DMS 273 (cell line): ENCODE measurements around the gene TANGO6.
A peak's percentile ranks its signal among the peaks of the same experiment; 100 is the strongest.
"Not testable (repeated sequence)": the region's sequence is repeated elsewhere in the genome, so short reads cannot be mapped to it uniquely, and the experiment has no call there.

Source experiments
- DNase-seq: peaks from one replicate; lab custom pipeline; 2025; ENCODE audit not compliant: unreplicated experiment; lab: John Stamatoyannopoulos, UW

Gene TANGO6

DNA sequence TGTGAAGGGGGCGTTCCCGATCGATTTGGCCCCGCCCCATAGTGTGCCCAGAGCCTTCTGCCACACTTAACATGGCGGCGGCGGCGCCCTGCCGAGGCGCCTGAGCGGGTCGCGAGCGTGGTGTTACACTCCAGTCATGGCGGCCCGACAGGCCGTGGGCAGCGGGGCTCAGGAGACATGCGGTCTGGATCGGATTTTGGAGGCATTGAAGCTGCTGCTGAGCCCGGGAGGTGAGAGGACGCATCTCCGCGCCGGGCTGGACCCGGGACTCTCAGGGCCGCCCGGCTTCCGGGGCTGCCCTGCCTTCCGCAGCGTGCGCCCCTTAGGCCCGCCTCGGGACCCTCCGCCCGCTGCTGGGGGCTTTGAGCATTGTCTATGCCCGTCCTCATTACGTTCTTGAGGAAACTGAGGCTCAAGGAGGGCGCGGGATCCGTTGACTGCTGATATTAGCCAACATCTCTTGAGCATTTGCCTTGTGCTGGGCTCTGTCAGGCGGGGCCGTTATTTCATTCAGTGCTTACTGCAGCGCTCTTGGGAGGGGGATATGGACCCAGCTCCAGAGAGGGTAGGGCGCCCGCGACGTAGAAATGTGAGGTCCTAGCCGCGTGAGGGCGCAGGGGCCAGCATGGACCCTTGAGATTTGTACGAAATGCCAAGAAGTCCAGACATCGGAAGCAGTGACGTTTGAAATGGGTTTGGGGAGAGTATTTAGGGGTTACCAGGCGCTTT lies at the start of gene TANGO6:
Gene TANGO6 (plus strand): TSS at position 50 of the 729 bp plus-strand sequence. CDS start 87 bp downstream, at position 137.
- peak; percentile 95 for DNase-seq

- DNase-seq: no peak
Observed at GRCh38 chr16:68798398-68798797, 44.9 kb upstream of the TANGO6 start.

- DNase-seq: peak; percentile 84
Observed at GRCh38 chr16:68800257-68800875, 43.0 kb upstream of the TANGO6 start.

GRCh38 chr16:68802190-68802589 lies 41.1 kb upstream of the TANGO6 start:
- DNase-seq: no peak

- DNase-seq: no peak
Observed at GRCh38 chr16:68806422-68806821, 36.9 kb upstream of the TANGO6 start.

DNA sequence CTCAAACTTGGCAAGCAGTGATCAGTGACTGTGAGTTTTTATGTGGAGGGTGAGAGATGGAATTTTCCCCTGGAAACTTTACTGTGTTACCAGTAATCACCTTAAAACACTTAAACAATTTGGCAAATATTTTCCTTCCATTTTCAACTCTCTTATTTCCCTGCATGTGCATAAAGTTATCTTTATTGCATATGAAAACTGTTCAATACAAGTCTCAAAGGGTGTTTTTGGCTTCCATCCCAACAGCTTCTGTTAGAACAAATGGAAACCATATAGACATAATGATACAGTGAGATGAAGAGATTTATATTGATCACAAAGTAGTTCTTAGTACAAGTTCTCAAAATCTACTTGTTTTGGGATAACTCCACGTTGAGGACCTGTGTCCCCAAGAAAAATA lies 36.4 kb upstream of the TANGO6 start:
- no peak for DNase-seq

DNA sequence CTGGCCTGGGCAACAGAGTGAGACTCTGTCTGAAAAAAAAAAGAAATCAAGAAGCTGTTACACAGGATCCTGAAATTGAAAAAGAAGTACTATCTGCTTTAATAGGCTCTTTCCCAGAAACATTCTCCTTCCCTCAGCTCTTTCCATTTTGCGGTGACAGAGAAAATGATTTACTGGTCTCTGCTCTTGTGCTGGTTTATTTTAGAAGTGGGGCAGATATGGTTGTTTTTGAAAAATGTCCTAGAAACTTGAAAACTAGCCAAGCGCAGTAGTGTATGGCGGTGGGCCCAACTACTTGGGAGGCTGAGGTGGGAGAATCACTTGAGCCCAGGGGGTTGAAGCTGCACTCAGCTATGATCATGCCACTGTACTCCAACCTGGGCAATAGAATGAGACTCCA lies 28.8 kb upstream of the TANGO6 start:
- no peak for DNase-seq

GRCh38 chr16:68823401-68824135 lies 19.8 kb upstream of the TANGO6 start:
- DNase-seq: no peak

GRCh38 chr16:68825427-68825826 lies 17.9 kb upstream of the TANGO6 start:
- DNase-seq: no peak

- no peak for DNase-seq
Observed at GRCh38 chr16:68826652-68827051, 16.7 kb upstream of the TANGO6 start.

DNA sequence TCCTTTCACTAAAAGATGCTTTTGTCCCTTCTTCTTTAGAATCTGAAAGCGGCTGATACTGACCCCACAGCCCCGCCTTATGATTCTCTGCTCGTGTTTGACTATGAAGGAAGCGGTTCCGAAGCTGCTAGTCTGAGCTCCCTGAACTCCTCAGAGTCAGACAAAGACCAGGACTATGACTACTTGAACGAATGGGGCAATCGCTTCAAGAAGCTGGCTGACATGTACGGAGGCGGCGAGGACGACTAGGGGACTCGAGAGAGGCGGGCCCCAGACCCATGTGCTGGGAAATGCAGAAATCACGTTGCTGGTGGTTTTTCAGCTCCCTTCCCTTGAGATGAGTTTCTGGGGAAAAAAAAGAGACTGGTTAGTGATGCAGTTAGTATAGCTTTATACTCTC lies 10.1 kb upstream of the TANGO6 start:
- no peak for DNase-seq

DNA sequence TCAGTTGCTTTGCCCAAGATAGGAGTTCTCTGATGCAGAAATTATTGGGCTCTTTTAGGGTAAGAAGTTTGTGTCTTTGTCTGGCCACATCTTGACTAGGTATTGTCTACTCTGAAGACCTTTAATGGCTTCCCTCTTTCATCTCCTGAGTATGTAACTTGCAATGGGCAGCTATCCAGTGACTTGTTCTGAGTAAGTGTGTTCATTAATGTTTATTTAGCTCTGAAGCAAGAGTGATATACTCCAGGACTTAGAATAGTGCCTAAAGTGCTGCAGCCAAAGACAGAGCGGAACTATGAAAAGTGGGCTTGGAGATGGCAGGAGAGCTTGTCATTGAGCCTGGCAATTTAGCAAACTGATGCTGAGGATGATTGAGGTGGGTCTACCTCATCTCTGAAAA lies 8.8 kb upstream of the TANGO6 start:
- DNase-seq: no peak

DNA sequence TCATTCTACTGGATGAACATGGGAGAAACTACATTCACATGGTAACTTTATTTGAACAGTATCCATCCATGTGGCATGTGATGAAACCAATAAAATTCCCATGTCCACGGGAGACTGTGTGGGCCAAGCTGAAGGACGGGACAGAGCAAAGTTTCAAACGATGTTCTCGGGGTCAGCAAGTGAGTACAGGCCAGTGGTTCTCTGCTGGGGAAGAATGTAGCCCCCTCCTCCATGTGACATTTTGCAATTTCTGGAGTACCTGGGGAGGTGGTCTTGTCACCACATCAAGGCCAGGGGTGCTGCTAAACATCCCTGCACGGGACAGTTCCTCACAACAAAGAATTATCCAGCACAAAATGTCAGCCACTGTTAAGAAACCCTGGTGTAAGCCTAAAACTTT lies 7.4 kb upstream of the TANGO6 start:
- no peak for DNase-seq

DNA sequence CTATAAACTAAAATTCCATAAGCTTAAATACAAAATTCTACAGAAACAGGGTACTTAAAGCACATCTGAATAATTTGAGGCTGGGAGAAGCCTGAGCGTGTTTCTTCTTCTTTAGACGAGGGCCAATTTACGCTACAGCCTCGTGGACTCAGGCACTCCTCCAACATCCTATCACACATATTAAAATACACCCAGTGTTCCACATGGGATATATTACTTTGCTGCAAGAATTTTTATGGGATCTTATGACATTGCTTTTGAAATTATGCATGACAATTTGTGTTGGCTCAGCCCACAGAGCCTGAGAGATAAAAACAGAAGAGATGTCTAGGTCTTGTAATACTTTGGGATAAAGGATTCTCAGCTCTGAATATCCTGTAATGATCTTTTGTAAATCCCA lies 3.5 kb upstream of the TANGO6 start:
- DNase-seq: no peak

GRCh38 chr16:68842964-68843481 lies 308 bp upstream of the TANGO6 start:
- not testable (repeated sequence) for DNase-seq

- no peak for DNase-seq
Observed at GRCh38 chr16:68844211-68844564, 857 bp downstream of the TANGO6 start.

- no peak for DNase-seq
Observed at GRCh38 chr16:68848786-68849185, 5.5 kb downstream of the TANGO6 start.

GRCh38 chr16:68850481-68850880 lies 7.2 kb downstream of the TANGO6 start:
- DNase-seq: no peak

- no peak for DNase-seq
Observed at GRCh38 chr16:68851601-68852000, 8.3 kb downstream of the TANGO6 start.

DNA sequence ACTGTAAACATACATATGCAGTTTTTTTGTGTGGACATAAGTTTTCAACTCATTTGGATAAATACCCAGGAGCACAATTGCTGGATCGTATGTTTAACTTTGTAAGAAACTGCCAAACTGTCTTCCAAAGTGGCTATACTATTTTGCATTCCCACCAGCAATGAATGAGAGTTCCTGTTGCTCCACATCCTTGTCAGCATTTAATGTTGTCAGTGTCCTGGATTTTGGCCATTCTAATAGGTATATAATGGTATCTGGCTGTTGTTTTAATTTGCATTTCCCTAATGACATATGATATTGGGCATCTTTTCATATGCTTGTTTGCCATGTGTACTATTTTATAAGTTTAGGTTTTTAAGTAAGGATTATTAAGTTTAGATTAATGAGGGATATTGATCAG lies 14.1 kb downstream of the TANGO6 start:
- no peak for DNase-seq

DNA sequence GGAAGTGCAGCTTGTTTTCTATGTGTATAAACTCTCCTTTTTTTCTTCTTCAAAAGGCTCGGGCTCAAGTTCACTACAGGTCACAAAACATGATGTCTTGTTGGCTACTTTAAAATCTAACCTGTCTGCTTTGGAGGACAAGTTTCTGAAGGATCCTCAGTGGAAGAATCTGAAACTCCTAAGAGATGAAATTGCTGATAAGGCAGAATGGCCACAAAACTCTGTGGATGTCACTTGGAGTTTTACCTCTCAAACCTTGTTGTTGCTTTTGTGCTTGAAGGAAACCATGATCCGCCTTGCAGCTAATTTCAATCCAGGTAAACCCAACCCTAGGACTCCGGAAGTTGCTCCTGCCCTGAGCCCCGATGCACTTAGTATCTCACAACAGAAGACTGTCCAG lies 16.5 kb downstream of the TANGO6 start:
- no peak for DNase-seq
